ENCODE data around the gene CRB3. TPM values are rescaled to one million over a fixed set of nuclear protein-coding genes. Genes with fewer than 3 reads are reported as not detected.
"Not testable (repeated sequence)": the region's sequence is repeated elsewhere in the genome, so short reads cannot be mapped to it uniquely, and the experiment has no call there.

Gene CRB3
- polyA plus RNA-seq, 3 donors, result 34.0 to 41.7 (median 35.9) TPM

DNA sequence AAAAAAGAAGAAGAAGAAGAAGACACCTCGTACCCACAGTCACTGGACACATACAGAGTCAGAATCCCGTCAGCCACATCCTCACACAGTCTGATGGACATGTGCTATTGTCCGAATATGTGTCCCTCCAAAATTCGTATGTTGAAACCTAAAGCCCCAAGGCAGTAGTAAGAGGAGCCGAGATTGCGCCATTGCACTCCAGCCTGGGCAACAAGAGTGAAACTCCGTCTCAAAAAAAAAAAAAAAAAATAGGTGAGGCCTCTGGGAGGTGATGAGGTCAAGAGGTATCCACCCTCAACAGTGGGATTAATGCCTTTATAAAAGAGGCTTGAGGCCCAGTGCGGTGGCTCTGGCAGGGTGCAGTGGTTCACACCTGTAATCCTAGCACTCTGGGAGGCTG, 20.2 kb downstream of the CRB3 start:
- DNase-seq, result no peak

DNA sequence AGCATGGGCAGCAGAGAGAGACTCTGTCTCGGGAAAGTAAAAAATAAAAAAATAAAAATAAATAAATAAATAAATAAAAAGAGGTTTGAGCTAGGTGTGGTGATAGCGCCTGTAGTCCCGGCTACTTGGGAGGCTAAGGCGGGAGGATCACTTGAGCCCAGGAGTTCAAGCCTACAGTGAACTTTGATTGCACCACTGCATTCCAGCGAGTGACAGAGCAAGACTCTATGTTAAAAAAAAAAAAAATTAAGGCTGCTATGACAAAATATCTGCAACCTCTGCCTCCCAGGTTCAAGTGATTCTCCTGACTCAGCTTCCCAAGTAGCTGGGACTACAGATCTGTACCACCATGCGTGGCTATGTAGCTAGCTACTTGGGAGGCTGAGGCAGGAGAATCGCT, 20.8 kb downstream of the CRB3 start:
- no peak for DNase-seq

DNA sequence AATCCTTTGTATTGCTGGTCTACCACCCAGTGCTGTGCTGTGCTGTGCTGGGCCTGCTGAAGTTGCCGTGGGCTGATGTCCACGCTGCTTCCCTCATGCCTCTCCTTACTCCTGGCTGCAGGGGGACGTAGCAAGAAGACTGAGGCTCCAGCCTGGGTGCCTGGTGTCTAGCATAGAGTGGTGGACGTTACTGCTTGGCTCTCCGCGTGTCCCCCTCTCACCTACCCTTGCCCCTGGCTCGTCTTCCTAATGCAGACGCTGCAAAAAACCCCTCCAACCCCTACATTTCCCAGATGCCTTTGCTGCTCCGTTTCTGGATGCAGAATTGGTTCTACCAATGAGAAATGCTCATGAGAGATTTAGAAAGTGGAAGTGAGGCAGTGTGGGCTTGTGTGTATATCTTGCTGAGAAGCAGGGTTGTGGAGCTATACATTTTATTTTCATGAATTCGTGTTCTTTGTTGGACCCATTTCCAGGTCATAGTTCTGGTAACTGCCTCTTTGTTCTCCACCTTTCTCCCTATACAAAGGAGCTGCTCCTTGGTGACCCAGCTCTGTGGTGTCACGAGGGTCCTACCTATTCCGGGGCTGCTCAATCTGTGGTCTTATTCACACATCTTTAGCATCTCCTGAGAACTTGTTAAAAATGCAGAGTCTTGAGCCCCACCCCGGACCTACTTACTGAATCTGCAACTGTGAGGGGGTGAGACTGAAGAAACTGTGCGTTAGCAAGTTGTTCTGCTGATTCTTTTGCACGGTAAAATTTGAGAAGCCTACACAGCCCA, 25.4 kb downstream of the CRB3 start:
- DNase-seq, result no peak

DNA sequence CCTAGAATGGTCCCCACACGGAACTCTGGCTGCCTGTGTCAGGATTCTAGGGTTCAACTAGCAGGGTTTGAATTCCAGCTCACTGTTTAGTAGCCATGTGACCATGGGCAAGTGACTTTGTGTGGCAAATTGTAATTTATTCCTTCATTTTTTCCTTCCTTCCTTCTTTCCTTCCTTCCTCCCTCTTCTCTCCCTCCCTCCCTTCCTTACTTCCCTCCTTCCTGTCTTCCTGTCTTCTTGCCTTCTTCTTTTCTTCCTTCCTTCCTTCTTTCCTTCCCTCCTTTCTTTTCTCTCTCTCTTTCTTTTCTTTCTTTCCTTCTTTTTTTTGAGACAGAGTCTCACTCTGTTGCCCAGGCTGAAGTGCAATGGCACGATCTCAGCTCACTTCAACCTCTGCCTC, 26.1 kb downstream of the CRB3 start:
- DNase-seq, result no peak

DNA sequence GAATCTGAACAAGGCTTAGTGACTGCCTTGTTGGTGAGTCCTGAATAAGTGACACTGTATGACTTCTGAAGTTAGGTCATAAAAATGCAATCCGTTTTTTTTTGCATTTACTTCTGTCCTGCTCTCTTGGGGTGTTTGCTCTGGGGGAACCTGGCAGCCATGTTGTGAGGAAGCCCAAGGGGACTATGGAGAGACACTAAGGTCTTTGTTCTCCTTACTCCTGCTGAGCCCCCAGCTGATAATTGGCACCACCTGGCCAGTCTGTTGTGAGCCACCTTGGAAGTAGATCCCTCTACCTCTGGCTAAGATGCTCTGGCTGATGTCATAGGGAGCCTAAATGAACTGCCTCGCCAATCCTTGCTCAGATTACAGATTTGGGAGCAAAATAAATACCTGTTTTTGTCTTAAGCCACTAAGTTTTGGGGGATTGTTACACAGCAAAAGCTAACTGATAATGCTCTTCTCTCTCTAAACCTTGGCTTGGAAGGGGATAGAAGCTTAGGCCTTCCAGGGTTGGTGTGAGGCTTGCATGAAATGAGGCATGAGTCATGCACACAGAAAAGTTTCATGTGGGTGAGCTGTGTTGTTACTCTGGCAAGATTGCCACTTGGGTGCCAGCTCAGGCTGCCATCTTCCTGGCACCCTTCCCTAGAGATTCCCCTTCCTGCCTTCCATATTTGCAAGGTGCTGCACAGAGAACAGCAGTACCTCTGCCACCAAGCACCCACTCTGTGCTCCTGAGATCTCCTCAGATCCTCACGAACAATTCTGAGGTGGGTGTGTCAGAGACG, 27.9 kb downstream of the CRB3 start:
- DNase-seq, result no peak

DNA sequence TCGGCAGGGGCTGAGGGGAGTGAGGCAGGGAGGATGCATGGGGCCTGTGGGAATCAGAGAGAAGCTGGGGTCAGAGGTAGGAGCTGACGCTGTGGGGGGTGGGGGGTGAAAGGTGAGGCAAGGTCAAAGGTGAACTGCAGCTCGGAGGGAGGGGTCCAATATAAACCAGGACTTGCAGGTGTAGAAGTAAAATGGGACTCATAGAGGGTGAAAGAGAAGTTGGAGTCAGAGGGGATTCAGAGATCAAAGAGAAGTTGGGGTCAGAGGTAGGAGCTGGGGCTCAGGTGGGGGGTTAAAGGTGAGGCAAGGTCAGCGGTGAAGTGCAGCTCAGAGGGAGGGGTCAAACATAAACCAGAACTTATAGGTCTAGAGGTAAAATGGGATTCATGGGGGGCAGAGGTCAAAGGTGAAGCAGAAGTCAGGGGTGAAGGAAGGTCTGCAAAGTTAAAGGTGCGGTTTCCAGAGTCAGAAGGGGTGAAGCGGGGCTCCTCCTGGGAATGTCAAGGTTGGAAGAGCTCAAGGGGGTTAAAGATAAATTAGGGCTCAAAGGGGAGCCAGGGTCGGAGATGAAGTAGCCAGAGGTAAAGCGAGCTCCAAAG, 30.5 kb downstream of the CRB3 start:
- DNase-seq, result no peak

DNA sequence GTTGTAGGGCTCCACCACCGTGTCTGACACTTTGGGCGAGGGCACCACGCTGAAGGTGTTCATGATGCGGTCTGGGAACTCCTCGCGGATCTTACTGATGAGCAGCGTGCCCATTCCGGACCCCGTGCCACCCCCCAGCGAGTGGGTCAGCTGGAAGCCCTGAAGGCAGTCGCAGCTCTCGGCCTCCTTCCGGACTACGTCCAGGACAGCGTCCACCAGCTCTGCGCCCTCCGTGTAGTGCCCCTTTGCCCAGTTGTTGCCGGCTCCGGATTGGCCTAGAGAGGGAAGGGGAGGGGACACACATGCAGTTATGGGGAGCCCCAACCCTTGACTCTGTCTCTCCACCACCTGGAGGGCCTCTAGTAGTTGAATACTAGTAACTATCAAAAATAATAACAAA, 31.9 kb downstream of the CRB3 start:
- no peak for DNase-seq

DNA sequence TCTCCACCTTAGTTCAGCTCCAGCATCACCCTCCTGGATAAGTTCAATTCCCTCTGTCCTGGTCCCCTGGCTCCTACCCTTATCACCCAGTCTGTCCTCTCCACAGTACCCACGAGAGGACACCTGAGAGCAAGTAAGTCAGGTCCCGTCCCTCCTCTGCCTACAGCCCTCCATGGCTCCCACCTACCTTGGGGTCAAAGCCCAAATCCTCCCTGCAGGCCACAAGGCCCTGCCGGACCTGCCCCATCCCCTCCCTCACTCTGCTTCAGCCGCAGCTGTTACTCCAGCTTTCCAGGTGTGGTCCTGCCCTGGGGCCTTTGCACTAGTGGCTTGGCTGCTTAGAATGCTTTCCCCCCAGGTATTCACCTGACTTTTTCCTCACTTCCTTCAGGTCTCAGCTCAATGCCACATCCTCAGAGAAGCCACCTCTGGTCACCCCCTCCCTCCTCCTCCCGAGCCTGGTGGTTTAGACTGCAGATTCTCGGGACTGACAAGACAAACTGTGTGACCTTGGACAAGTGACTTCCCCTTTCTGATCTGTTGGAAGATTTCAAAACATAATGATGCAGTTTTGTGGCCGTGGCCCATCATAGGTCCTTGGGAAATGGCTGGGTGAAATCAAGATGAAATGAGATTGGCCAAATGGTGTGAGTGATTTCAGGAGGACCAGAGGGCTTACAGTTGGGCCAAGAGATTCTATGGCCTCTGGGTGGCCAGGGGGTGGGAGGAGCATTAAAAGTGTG, 34.4 kb downstream of the CRB3 start:
- no peak for DNase-seq

DNA sequence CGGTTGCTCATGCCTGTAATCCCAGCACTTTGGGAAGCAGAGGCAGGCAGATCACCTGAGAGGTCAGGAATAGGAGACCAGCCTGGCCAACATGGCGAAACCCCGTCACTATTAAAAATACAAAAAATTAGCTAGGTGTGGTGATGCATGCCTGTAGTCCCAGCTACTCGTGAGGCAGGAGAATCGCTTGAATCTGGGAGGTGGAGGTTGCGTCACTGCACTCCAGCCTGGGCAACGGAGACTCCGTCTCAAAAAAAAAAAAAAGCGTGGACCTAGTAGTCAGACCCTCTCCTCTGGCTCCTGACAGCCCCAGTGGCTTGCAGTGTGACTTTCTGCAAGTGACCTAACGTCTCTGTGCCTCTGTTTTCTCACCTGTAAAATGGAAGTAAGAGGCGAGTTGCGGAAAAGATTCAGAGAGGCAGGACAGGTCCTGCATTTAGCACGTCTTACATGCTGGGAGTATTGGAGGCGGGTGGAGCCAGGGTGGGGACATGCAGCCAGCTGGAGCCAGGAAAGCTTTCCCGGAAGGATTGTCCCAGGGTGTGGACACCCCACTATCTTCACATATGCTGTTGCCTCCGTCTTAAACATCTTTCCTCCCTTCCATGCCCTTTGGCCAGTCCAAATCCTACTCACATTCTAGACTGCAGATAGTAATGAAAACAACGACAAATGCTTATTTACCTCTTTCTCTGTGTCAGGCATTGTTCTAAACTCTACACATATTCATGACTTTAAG, 35.1 kb downstream of the CRB3 start:
- no peak for DNase-seq

DNA sequence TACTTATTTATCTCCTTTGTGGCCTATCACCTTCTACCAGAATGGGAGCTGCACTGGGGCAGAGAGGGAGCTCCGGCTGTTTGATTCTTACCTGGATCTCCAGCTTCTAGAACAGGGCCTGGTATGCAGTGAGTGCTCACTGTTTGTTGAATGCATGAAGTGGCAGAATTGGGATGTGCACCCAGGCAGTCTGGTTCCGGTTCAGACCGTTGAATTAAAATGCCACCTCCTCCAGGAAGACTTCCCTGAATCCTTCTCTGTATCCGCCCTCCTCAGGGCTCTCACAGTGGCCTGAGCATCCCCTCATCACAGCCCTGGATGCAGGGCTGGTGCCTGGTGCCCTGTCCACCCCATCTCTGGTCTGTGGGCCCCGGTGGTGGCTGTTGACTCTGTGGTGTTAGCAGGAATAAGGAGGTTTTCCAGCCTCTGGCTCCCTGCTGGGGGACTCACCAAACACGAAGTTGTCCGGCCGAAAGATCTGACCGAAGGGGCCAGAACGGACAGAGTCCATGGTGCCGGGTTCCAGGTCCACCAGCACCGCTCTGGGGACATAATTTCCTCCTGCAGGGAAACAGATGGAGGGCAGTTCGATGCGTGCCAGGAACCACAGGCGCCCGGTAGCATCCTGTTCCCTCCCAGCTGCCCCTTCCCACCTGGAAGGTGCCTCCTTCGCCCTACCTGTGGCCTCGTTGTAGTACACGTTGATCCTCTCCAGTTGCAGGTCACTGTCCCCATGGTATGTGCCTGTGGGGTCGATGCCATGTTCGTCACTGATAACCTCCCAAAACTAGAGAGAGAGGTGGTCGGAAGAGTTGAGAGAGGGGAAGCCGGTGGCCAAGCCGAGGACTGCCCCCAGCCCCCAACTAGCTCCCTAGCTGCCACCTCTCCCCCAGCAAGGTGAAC, 37.0 kb downstream of the CRB3 start:
- DNase-seq, result no peak

DNA sequence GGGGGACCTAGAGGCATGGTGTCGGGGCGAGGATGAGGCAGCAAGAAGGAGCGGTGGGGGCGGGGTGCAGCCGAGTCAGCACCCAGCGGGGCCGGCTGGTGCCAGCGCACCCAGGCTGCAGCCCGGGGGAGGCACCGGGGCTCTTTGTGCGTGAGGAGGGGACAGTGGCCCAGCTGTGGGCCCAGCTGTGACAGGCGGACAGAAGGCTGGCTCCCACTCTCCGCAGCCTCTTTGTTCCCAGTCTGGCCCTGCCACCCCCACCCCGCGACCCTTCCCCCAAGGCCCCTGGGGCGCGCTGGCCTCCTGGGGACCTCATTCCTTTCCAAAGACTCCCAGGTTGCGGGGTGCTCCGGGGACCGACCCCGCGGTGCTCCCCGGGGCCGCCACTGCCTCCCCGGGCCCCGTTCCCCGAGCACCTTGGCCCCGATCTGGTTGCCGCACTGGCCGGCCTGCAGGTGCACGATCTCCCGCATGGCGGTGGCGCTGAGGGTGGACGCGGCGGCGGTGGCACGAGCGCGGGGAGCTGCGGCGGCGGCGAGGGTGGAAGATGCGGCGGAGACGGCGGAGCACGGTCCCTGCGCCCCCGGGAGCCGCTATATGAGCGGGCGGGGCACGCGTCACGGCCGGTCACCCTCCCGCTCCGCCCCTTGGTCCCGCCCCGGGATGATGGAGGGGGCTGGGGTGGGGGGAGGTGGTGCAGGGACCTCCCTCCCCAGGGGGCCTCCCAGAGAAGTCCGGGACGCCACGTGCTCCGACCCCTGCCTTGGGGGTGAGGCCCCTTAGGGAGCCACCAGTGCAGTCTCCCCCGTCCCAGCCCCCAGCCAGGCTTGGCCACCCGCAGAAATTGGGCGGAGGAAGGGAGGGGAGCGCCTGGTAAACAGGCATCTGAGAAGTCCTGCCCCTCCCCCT, 37.9 kb downstream of the CRB3 start, which contains the start of gene TUBB4A:
Gene TUBB4A (minus strand): TSS at position 570 of the 909 bp plus-strand sequence. CDS start 97 bp downstream, at position 473.
- no peak for DNase-seq

DNA sequence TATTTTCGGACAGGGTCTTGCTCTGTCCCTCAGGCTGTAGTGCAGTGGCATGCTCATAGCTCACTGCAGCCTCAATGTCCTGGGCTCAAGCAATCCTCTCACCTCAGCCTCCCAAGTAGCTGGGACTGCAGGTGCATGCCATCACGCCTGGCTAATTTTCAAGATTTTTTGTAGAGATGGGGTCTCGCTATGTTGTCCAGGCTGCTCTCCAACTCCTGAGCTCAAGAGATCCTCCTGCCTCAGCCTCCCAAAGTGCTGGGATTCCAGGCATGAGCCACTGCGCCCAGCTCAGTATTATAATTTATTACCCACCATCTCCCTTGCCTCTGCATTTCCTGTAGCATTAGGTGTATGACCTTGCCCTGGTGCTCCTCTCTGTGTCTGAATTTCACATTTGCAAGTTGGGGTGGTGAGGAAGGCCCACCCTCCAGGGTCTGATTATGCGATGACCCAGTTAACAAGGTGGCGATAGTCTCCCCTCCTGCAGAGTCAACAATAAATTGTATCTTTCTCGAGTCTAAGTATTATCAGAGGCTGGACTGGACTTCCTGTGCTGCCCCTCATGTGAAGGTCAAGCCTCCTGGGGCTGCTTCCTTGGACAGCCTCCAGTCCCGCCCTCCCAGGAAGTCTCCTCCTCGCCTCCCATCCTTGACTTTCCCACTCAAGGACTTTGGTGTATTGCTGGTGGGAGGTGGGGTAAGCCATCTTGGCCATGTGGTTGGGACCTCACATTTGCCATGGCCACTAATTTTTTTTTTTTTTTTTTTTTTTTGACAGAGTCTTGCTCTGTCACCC, 39.5 kb downstream of the CRB3 start:
- DNase-seq, result no peak

DNA sequence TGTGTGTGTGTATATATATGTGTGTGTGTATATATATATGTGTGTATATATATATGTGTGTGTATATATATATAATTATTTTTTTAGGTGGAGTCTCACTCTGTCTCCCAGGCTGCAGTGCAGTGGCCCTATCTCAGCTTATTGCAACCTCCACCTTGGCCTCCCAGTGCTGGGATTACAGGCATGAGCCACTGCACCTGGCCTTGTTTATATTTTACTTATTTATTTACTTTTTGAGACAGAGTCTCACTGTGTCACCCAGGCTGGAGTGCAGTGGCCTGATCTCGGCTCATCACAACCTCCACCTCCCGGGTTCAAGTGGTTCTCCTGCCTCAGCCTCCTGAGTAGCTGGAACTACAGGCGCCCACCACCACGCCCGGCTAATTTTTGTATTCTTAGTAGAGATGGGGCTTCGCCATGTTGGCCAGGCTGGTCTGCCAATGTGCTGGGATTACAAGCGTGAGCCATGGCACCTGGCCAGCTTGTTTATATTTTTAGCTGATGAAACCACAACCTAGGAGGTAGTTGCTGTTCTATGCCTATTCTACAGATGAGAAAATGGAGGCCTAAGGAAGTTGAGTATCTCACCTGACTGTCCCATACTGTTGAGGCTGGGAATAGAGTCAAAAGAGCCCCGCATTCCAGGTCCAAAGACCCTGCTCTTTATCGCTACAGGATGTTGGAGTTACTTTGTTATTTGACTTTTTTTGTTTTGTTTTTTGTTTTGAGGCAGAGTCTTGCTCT, 44.1 kb downstream of the CRB3 start:
- not testable (repeated sequence) for DNase-seq

DNA sequence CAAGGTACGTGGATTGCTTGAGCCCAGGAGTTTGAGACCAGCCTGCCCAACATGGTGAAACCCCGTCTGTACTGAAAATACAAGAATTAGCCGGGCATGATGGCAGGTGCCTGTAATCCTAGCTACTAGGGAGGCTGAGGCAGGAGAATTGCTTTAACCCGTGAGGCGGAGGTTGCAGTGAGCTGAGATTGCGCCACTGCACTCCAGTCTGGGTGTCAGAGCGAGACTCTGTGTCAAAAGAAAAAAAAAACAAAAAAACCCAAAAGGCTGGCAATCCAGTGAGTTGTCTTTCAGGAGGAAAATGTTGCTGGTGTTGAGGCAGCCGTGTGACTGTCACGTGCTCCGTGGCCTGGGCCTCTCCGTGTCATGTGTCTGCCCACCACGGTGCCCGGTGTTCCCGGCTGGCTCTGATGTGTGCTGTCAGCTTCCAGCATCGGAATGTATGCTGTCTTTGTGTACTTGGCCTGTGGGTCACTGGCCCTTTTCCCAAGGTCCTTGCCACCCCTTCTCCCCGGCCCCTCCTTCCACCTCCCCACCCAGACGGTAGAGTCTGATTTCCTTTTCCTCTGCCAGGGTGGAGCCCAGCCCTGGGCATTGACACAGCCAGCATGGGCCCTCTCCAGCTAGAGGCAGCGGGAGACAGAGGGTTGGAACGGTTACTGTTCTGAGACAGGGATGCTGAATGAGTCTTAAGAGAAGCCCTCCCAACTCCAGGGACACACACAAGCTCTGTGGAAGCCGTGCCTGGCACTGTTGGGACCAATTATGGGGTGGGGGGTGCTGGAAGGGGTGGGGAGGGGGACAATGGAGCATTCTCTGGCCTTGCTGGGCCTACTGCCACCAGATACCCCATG, 45.3 kb downstream of the CRB3 start:
- DNase-seq, result no peak

DNA sequence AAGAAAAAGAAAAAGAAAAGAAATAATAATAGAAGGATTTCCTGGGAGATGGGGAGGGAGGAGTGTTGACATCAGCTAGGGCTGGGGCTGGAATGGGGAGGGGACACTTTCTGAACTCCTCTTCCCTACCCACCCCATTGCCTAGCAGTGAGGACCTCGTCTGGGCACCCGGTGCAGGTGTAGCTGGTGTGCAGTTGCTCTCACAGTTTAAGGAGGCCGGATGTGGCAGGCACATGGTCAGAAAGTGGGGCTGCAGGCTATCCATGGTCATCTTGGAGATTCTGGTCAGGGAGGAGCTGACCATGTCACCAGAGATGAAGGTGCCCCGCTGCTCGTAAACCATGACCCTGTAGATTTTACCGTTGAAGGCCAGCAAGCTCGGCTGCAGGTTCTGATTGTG, 46.5 kb downstream of the CRB3 start:
- DNase-seq, result no peak

DNA sequence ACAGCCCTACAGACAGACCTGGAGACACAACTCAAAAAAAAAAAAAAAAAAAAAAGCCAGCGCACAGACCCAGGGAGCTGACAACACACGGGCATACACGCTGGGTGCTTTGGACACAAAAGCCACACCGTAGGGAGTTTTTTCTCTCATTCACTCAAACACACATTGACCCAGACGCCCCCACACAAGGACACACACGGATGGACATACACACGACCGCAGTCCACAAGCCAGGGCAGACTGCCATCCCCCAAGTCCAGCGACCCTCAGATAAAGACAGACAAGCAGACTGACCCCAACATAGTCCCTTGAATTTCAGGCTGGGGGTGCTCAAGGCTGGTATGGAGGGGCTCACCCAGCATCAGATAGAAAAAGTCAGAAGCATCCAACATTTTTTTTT, 50.0 kb downstream of the CRB3 start:
- DNase-seq, result no peak

Measured in renal pelvis (tissue), 4 donors.